HUDEP-2 (cell line): Measurements from ENCODE around the gene GRIPAP1.

Source experiments
- DNase-seq, 76 experiments: peaks; one replicate each; lab custom pipeline; 2025; ENCODE audit not compliant: unreplicated experiment in 76 of 76; lab: John Stamatoyannopoulos, UW

GRIPAP1 gene

DNA sequence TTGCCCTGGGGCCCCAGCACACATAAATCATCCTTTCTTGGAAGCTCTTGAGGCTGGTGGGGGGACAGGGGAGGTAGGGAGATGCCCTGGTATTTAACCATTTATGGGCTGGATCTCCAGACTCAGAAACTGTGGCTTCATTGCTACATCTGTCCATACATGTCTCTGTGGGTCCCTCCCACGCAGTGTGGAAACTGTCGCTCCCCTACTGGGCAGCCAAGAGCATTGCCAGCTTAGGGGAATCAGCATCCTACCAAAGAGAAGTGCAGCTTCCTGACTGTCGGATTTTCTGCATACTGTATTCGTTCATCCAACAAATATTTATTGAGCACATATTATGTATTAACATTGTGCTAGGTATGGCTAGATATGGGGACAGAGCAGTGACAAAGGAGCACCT is 3.7 kb downstream of the GRIPAP1 start:
- DNase-seq, result peak in 8 of 76 experiments; percentile 0 to 18 (median 4)

DNA sequence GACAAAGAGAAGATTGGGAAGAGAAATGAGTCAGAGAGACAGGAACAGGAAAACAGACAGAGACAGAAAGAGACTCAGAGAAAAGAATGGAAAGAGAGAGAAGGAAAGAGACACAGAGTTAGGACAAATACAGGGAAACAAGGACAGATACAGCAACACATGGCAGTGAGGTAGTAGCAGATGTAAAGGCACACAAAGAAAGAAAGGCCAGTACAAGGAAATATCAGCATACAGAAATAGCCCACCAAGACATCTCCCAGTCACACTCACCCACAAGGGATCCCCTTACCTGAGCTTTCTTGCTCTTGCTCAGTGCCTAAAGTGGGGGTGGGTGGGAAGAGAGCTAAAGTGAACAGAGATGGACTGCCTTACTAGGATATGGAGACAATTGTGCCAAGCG is 4.2 kb downstream of the GRIPAP1 start:
- DNase-seq, result no peak

DNA sequence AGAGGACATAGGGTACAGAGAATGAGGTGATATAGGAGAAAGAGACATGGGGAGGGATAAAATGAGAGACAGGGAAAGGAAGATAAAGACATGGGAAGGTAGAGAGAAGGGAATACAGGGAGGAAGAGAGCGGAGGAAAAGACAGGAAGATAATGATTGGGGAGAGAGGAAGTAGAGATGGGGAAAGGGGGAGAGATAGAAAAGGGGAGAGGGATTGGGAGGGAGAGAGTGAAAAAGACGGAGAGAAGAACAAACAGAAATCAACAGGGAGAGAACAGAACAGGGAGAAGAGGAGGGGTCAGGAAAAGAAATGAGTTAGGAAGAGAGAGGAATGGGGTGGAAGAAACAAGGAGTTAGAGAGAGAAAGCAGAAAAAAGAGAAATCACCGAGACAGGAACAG is 4.6 kb downstream of the GRIPAP1 start:
- no peak for DNase-seq

DNA sequence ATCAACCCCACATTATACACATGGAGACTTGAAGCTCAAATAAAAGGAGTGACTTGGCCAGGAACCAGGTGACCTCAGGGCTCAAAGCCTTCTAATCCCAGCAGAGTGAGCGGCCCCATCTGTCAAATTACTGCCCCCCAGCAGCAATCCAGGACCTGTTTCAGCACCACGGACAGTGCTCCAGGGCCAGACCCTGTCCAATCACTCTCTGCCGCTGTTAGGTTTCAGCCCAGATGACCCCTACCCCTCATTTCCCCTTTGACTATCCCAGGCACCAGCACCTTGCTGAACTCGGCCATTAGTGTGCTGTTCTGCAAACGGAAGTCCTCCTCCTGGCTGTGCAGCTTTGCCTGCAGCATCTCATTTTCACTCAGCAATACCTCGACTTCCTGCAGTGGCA is 5.1 kb downstream of the GRIPAP1 start:
- peak in 1 of 76 experiments; percentile 1 for DNase-seq

DNA sequence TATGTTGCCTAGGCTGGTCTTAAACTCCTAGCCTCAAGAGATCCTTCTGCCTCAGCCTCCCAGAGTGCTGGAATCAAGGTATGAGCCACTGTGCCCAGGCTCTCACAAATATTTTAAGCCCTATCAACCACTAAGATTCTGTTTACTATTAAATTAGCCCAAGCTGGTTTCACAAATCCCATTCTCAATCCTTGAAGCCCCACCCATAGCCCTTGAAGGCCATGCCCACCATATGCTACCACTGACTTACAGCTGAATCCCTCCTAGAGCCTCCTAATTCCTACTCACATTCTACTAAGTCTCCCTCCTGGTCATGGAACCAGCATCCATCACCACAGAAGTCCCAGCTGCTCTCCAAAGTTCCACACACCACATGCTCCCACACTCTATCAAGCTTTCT is 9.7 kb downstream of the GRIPAP1 start:
- DNase-seq, result no peak

DNA sequence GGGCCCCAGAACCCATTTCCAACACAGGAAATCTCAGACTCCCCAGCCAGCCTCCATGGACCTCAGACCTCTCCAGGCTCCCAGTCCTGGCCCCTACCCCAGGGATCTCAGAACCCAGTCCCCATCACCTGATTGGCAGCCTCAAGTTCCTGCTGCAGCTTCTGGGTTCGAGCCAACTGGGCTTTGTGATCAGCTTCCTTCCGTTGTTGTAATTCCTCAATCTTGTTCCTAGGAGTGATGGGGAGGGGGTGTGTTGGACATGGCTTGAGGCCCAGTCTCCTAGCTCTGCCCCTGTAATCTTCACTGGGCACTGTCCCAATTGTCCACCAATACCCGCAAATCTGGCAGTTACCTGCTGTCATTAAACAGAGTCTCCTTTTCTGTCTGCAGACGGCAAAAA is 12.6 kb downstream of the GRIPAP1 start:
- no peak for DNase-seq

DNA sequence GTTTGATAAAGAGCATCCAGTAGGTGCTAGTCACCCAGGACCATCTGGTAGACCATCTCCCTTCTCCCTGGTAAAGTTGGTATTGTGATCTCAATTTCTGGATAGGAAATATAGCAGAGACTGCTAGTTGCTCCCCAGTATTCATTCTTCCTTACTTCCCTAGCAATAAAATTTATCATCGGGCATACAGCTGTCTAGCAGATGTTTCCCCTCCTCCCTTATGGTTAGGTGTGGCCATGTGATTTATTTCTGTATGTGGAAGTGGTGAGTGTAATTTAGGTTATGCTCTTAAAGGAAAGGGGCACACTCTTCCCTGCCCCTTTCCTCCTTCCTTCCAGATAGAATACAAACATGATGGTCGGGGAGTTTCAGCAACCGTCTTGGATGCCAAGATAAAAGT is 18.2 kb downstream of the GRIPAP1 start:
- no peak for DNase-seq

DNA sequence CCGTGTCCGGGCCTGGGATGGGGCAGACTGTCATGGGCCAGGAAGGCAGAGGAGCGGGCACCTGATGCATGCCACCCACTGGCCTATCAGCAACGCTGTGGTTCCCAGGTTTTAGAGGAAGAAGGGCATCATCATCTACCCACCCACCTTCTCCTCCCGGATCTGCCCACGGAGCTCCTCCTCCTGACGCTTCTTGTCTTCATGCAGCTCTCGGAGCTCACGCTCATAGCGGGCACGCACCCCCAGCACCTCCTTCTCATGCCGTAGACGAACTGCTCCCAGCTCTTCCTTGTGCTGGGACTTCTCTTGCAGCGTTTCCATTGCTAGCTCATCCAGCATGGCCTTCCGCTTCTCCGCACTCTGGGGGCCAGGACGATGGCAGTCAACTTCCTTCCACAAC is 19.0 kb downstream of the GRIPAP1 start:
- no peak for DNase-seq

DNA sequence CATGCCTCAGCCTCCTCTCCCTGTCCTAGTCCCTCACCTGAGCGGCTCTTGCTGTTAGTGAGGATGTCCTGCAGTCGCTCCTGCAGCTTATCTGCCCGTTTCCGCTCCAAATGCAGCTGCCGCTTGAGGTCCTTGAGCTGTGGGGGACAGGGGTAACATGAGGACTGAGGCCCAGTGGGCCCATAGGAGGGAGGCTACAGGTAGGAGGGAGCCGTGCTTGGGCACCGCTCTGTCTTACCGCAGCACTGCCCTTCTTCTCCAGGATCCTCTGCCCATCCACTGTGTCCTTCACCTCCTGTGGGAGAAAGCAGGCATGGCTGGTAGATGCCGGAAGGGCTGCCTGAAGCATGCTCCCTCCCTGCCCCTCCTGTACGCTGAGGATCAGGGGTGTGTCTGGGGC is 20.9 kb downstream of the GRIPAP1 start:
- DNase-seq, result no peak

DNA sequence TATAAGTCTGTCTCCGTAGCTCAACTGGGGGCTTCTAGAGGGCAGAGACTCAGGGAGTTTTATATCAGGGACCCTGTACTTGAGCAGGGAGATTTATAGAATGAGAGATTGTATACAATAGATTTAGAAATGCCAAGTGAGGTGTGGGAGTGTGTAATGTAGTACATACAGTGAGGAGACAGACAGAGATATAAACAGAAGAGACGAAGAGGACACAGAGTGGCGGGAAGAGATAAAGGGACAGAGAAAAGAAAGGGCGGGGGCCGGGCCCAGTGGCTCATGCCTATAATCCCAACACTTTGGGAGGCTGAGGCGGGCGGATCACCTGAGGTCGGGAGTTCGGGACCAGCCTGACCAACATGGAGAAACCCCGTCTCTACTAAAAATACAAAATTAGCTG is 21.7 kb downstream of the GRIPAP1 start:
- DNase-seq, result peak in 9 of 76 experiments; percentile 1 to 37 (median 8)

DNA sequence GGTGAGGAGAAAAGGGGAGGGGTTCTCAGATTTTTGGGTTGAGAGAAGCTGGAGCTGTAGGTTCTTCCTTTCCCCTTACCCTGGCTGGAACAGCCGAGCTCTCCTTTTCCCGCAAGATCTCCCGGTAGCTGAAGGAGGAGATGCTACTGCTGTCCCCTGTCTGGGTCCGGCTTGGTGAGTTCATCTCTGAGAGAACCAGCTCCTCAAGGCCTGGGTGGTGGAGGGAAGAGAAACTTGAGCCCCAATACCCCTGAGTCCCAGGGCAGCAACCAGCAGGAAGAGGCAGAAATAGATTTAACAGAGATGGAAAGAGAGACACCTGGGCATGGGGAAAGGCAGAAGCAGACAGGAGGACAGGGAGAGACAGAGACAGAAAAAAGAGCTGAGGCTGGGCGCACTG is 23.8 kb downstream of the GRIPAP1 start:
- DNase-seq, result no peak

DNA sequence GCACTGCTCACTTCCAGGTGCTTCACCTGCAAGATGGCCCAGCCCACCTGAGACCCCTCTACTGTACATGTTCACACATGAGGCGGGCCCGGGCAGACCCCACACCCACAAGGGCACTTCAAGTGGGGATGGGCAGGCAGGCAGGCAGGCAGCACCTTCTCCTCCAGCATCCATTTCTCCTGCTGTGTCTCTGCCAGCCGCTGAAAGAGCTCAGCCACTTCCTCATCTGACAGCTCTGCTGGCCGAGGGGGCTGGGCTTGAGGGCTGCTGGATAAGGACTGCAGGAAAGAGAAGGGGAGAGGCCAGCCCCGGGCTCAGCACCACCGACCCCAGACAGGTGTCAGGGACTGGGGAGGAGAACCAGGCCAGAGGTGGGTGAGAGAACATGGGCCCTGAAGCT is 26.0 kb downstream of the GRIPAP1 start:
- DNase-seq, result no peak

DNA sequence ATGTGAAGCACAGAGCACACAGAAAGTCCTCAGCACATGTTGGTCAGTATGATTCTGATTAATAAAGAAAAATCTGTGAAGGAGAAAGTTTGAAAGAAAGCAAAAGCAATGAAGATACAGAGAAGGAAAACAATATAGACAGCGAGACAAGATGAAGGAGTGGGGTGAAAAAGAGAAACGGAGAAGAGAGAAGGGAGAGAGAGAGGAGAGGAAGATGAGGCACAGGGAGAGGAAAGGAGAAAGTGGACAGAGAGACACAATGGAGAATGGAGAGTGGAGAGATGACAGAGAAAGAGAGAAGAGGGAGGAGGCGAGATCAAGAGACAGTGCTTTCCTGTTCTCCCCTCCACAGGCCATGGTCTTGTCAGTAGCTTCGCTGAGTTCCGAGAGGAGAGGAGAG is 26.5 kb downstream of the GRIPAP1 start:
- no peak for DNase-seq

DNA sequence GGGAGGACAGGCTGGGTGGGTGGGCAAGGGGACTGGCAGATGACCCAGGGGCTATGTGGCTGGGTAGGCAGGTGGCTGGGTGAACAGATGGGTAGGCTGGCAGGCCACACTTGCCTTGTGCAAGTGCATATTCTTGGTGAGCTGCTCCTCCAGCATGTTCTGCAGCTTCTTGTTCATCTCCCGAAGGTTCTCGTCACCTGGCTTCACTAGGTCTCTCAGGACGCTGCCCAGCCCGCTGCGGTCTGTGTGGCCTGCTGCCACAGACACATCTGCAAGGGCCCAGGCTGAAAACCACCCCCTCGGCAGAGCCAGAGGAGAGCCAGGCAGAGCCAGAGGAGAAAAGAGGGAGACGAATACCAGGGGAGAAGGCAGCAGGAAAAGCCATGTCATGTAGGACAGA is 27.0 kb downstream of the GRIPAP1 start:
- DNase-seq, result no peak

DNA sequence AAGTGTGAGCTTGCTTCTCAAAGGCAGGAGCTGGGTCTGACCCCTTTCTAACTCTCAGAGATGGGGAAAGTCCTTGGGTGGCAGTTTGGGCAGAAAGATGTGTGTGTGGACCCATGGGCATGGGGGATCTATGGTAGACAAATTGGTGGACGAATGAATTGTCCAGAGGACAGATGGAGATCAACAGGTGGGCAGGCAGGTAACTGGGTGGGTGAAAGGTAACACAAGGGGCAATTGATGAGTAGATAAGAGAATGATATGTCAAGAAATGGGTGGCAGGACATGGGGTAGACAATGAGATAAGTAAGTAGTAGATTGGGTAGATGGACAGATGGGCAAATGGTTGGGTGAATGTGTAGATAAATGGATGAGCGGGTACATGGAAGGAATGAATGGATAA is 27.5 kb downstream of the GRIPAP1 start:
- DNase-seq, result no peak

DNA sequence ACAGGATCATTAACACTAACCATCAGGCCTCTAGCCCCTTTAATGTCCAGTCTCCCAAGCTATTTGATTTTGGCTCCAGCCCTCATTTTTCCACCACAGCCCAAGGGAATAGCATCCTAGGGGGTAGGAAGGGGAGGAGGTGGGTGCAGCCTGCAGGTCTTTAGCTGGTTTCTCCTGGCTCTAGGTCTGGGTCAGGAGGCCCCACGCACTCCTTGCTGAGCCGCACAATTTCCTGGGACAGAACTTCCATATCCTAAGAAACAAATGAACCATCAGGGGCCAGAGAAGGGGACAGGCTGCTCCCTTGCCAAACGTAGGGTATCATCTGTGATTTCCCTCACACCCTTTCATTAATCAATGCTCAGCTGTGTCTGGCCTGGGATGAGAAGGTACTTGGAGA is 28.0 kb downstream of the GRIPAP1 start:
- no peak for DNase-seq

DNA sequence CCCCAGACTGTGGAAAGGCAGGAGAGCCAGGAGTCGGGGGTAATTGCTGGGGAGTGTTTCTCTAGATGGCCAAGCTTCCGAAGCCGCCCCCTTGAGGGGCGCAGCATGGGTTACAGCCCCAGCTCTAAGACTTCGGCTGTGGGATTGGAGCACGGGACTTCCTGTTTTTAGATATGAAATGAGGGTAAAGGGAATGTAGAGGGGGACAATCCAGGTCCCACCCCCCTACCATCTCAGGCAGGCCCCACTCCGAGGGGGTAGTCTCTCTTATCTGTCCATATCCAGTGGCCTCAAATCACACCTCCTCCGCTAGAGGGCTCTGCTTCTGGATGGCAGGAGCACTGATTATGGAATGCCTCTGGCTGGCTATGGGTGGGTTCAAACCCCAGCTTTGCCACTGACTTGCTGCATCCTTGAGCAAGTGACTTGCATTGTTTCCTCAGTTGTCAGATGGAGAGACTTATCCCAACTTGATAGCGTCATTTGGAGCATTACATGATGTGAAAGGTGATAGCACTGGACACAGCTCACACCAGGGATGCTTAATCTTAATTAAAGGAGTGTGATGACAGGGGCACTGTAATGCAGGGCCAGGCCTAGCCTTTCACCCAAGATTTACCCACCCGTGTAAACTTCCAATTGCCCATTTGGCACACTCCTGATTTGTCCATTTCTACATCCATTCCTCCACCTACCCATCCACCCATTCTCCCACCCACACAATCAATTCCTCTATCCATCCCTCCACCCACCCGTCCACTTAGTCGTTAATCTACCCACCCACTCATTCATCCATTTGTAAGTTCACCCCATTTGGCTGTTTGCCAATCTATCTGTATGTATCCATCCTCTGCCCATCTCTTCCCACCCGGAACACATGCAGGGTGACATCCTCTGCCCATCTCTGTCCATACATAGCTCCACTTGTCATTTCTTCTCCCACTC is 29.6 kb downstream of the GRIPAP1 start:
- peak in 32 of 76 experiments; percentile 1 to 40 (median 14) for DNase-seq

DNA sequence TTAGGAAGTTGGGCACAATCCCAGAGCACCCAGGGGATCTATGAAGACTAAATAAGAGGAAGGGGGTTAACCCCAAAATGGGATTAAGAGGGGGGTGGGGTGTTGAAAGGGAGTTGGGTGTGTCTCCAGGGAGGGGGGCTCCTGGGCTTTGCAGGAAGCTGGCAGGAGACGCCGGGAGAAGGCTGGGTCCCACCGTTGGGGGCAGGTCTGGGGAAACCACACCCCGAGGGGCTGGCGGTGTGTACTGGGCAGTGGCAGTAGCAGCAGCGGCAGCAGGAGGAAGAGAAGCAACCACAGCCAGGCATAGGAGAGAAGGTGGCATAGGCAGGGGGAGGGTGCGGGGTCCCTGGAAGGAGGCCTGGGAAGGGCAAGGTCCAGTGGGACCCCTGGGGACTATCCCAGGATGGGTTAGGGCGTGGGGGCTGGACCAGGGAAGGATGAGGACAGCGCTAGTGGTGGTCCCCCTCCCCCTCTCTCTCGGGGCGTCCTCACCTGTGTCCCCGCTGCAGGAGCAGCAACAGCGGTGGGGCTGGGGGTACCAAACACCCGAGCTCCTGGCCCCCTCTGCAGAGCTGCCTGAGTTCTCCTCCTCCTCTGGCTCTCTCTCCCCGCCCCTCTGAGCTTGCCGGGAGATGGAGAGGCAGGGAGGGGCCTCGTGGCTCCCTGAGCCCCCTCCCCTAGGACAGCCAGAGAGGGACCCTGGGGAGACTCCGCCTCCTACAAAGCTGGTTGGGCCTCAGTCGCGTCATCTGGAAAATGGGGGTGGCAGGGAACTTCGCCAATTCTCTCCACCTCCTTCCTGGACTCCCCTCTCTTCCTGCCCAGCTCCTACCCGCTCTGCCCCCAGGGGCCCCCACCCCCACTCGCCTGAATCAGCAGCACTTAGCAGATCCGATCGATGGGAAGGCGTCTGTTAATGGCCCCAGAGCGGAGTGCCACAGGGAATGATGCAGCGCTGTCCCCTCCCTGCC is 30.5 kb downstream of the GRIPAP1 start, which contains the start of gene KCND1:
Gene KCND1 (minus strand): TSS at position 596 of the 971 bp plus-strand sequence. CDS start 1,573 bp downstream, outside the sequence.
- DNase-seq, result no peak

DNA sequence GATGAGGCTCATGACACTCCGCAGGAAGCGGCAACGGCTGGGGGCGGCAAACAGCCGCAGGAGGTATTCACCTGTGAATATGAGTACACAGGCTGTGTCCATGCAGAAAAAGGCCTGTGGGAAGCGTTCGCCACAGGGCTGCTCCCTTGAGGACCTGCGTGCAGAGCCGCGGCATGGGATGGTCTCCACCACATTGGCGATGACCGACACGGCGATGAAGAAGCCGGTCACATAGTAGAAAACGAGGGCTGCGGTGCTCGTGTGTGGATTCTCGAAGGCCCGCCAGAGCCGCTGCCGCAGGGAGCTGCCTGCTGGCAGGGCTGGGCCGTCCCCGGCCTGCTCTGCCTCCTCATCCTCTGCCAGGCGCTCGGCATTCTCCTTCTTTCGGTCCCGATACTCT is 32.6 kb downstream of the GRIPAP1 start:
- DNase-seq, result no peak

DNA sequence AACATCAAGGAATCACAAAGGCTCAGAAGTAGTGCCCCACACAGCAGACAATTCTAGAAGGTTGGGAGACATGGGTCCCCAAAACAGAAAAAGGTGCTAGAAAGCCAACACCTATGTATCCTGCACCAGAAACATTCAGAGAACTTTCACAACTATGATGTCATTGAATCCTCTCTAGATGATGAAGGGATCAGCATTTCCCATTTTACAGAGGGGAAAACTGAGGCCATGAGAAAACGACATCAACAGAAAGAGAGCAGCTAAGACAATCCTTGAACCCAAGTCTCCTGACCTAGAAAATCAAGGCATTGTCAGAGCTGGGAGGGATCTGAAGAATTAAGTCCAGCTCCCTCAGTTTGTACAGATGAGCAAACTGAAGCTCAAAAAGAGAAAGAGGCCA is 33.7 kb downstream of the GRIPAP1 start:
- no peak for DNase-seq
